ENCODE measurements around the gene MAN2B2.

Gene MAN2B2

DNA sequence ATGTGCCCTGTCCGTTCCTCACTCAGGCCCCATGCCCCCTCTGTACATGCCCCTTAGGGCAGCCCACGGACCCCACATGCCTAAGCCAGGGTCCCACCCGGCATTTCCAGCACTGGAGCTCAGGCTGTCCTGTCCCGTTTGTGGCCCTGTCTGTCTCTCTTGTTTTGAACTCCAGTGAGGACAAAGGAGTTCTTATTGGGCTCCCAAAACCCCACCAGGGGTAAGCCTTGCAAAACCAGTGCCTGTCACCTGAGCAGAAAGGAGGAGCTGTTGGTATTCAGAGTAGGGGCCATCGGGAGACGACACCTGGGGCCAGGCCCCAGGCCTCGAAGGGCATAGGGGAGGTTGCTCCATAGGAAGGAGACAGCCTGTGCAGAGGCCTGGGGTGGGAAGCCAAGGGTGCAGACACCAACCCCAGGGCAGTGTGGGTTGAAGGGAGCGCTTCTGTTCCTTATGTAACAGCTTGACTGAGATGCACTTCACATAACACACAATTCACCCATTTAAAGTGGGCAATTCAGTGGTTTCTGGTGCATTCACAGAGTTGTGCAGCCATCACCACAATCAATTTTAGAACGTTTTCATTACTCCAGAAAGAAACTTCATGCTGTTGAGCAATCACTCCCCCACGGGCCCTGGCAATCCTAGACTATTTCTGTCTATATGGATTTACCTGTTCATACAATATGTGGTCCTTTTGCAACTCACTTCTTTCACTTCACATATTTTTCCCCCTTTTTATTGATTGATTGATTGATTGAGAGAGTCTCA, 31.7 kb downstream of the MAN2B2 start:
- H3K4me3 ChIP-seq (ENCODE audit: low read length): no peak overlapping the region
- no peak for DNase-seq (ENCODE audit: low read depth)
- TF ChIP-seq, protein P1, sequence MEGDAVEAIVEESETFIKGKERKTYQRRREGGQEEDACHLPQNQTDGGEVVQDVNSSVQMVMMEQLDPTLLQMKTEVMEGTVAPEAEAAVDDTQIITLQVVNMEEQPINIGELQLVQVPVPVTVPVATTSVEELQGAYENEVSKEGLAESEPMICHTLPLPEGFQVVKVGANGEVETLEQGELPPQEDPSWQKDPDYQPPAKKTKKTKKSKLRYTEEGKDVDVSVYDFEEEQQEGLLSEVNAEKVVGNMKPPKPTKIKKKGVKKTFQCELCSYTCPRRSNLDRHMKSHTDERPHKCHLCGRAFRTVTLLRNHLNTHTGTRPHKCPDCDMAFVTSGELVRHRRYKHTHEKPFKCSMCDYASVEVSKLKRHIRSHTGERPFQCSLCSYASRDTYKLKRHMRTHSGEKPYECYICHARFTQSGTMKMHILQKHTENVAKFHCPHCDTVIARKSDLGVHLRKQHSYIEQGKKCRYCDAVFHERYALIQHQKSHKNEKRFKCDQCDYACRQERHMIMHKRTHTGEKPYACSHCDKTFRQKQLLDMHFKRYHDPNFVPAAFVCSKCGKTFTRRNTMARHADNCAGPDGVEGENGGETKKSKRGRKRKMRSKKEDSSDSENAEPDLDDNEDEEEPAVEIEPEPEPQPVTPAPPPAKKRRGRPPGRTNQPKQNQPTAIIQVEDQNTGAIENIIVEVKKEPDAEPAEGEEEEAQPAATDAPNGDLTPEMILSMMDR (IDR thresholded peaks at IDR 0.05; ENCODE audit: insufficient read depth, low read depth, low read length, missing control alignments): no peak

DNA sequence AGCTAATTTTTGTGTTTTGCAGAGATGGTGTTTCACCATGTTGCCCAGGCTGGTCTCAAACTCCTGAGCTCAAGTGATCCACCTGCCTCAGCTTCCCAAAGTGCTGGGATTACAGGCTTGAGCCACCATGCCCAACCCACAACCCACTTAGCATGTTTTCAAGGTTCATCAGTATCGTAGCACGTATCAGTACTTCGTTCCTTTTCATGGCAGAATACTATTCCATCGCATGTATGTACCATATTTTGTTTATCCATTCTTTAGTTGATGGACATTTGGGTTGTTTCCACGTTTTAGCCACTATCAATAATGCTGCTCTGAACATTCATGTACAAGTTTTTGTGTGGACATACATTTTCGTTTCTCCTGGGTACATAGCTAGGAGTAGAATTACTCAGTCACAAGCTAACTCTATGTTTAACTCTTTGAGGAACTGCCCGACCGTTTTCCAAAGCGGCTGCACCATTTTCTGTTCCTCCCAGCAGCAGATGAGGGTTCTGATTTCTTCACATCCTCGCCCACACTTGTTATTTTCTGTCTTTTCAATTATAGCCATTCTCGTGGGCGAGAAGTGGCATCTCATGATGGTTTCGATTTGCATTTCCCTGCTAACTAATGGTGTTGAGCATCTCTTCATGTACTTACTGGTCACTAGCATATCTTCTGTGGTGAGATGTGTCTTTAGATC, 32.5 kb downstream of the MAN2B2 start:
- TF ChIP-seq, protein P1 (IDR thresholded peaks at IDR 0.05; ENCODE audit: insufficient read depth, low read depth, low read length, missing control alignments): no peak
- H3K4me3 ChIP-seq (ENCODE audit: low read length): no peak overlapping the region
- no peak for DNase-seq (ENCODE audit: low read depth)

DNA sequence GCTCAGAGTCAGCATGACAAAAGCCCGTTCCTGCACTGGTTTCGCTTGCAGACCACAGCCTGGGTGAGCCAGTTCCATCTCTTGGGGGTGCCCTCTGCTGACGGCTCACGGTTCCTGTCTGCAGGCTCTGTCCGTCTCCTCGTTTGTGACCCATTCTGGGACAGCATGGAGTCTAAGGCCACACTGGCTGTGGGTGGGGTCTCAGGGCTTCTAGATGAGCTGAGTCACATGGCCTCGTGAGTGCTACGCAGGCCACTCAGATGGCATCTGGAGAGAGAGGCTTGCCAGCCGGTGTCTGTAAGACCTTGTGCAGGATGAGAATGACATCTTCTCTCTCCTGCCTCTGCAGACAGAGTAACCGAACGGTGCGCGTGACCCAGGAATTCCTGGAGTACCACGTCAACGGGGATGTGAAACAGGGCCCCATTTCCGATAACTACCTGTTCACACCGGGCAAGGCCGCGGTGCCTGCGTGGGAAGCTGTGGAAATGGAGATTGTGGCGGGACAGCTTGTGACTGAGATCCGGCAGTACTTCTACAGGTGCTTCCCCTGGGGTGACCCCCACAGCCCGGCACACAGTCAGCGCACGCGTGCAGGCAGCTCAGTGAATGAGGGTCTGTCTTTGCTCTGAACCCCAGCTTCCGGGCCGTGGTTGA, 33.9 kb downstream of the MAN2B2 start:
- no peak for DNase-seq (ENCODE audit: low read depth)
- TF ChIP-seq, protein P1 (IDR thresholded peaks at IDR 0.05; ENCODE audit: insufficient read depth, low read depth, low read length, missing control alignments): no peak
- no peak overlapping the region for H3K4me3 ChIP-seq (ENCODE audit: low read length)

DNA sequence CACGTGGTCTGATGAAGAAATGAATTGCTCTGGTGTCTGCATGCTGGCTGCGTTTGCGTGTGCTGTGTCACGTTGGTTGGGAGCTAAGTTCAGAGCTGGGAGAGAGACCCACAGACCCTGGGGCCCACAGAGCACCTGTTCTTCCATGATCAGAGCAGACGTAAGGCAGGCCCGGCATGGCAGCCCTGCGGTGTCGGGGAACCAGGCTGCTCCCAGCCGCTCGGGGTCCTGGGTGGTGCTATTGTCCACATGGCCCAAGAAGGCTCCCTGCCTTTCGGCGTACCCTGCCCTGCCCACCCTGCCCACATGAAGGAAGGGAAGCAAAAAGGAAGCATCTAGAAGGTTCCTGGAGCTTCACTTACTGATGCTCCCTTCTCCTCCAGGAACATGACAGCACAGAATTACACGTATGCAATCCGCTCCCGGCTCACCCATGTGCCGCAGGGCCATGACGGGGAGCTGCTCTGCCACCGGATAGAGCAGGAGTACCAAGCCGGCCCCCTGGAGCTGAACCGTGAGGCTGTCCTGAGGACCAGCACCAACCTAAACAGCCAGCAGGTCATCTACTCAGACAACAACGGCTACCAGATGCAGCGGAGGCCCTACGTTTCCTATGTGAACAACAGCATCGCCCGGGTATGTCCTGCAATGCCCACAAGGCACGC, 34.6 kb downstream of the MAN2B2 start:
- H3K4me3 ChIP-seq (ENCODE audit: low read length): no peak overlapping the region
- DNase-seq (ENCODE audit: low read depth): no peak
- TF ChIP-seq, protein P1 (IDR thresholded peaks at IDR 0.05; ENCODE audit: insufficient read depth, low read depth, low read length, missing control alignments): no peak

DNA sequence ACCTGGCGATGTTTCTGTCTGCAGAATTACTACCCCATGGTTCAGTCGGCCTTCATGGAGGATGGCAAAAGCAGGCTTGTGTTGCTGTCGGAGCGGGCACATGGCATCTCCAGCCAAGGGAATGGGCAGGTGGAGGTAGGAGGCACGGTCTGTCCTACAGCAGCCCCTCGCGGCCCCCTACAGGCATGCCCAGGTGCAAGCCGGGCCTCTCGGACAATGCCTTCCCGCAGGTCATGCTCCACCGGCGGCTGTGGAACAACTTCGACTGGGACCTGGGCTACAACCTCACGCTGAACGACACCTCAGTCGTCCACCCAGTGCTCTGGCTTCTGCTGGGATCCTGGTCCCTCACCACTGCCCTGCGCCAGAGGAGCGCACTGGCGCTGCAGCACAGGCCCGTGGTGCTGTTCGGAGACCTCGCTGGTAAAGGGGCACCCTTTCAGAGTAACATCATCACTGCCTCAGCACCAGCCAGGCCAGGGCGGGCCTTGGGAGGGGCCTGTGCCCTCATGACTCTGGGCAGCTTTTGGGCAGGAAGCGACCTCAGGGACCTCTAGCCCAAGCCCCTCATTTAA, 36.0 kb downstream of the MAN2B2 start:
- DNase-seq (ENCODE audit: low read depth): no peak
- H3K4me3 ChIP-seq (ENCODE audit: low read length): no peak overlapping the region
- TF ChIP-seq, protein P1 (IDR thresholded peaks at IDR 0.05; ENCODE audit: insufficient read depth, low read depth, low read length, missing control alignments): no peak

DNA sequence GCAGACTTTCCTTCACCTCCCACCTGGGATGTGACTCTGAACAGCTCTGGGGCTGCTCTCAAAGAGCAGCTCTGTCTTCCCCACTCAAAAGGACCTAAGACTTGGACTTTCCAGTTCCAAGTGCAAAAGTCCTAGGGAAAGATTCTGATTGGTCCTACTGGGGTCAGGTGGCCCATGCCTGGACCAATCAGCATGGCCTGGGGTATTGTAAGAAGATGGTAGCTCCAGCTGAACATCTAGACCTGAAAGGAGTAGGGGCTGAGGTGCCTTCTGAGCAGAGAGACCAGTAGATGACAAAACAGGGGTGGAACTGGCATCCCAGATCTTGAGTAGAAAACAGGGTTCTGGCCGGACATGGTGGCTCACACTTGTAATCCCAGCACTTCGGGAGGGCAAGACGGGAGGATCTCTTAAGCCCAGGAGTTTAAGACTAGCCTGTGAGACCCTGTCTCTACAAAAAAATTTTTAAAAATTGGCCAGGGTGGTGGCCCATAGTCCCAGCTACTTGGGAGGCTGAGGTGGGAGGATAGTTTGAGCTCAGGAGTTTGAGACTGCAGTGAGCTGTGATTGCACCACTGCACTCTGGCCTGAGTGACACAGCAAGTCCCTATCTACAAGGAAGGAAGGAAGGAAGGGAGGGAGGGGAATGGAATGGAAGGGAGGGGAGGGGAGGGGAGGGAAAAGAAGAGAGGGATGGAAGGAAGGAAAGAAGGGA, 38.1 kb downstream of the MAN2B2 start:
- no peak overlapping the region for H3K4me3 ChIP-seq (ENCODE audit: low read length)
- TF ChIP-seq, protein P1 (IDR thresholded peaks at IDR 0.05; ENCODE audit: insufficient read depth, low read depth, low read length, missing control alignments): no peak
- DNase-seq (ENCODE audit: low read depth): no peak
